WI38 (cell line): ENCODE data around the gene PLPP3.

ENCODE experiments used
- H3K4me3 ChIP-seq: 2 replicates; pipeline ENCODE4 v1.5.1; 2011; ENCODE audit warnings: low read depth, mild to moderate bottlenecking, control low read depth, low read length
- TF ChIP-seq, protein P1 (sequence below): IDR thresholded peaks from 2 replicates; pipeline ENCODE4 v1.5.1; 2012; ENCODE audit warnings: low read depth, mild to moderate bottlenecking, control low read depth, low read length

PLPP3 gene

GRCh38 chr1:56510642-56511021 is 68.7 kb downstream of the PLPP3 start:
- H3K4me3 ChIP-seq: no peak overlapping the region
- TF ChIP-seq, protein P1, sequence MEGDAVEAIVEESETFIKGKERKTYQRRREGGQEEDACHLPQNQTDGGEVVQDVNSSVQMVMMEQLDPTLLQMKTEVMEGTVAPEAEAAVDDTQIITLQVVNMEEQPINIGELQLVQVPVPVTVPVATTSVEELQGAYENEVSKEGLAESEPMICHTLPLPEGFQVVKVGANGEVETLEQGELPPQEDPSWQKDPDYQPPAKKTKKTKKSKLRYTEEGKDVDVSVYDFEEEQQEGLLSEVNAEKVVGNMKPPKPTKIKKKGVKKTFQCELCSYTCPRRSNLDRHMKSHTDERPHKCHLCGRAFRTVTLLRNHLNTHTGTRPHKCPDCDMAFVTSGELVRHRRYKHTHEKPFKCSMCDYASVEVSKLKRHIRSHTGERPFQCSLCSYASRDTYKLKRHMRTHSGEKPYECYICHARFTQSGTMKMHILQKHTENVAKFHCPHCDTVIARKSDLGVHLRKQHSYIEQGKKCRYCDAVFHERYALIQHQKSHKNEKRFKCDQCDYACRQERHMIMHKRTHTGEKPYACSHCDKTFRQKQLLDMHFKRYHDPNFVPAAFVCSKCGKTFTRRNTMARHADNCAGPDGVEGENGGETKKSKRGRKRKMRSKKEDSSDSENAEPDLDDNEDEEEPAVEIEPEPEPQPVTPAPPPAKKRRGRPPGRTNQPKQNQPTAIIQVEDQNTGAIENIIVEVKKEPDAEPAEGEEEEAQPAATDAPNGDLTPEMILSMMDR: no peak

GRCh38 chr1:56509713-56510641 is 69.4 kb downstream of the PLPP3 start:
- TF ChIP-seq, protein P1: no peak
- H3K4me3 ChIP-seq: no peak overlapping the region

GRCh38 chr1:56508523-56508983 is 70.8 kb downstream of the PLPP3 start:
- TF ChIP-seq, protein P1: no peak
- no peak overlapping the region for H3K4me3 ChIP-seq

DNA sequence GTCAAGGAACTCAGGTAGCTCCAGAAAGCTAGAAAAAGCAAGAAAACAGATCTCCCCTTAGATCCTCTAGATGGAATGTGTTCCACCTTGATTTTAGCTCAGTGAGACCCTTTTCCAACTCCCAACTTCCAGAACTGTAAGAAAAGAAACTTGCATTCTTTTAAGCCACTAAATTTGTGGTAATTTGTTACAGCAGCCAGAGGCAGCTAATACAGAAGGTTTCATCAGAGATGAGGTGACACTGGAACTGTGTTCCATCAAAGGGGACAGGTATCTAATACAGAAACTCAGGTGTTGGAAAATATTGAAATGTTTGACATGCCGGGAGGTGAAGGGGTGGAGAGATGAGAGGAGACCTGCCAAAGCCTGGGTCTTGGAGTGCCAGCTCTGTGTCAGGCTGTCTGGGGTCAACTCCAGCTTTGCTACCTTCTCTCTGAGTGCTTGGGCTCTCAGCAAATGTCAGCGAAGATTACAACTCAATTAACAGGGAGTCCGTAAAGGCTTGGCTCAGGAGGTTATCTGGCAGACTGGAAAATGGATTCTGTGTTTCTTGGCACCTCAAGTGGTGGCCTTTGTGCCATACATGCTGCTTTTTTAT is 71.3 kb downstream of the PLPP3 start:
- TF ChIP-seq, protein P1: no peak
- no peak overlapping the region for H3K4me3 ChIP-seq

GRCh38 chr1:56506951-56507491 is 72.3 kb downstream of the PLPP3 start:
- TF ChIP-seq, protein P1: no peak
- no peak overlapping the region for H3K4me3 ChIP-seq

- H3K4me3 ChIP-seq: no peak overlapping the region
- TF ChIP-seq, protein P1: no peak
Observed at GRCh38 chr1:56505792-56506743, 73.3 kb downstream of the PLPP3 start.
